ENCODE data around the gene DCHS2. TPM values are rescaled to one million over a fixed set of nuclear protein-coding genes. Genes with fewer than 3 reads are reported as not detected.

The DCHS2 gene
- 10 to 100 TPM in 5 of 8 experiments, under 1 TPM in 3; 0.31 to 43.4 (median 12.9) TPM for total RNA-seq

- 0 to 19% (median 0%) methylated on average over 1 to 9 of the region's 53 CpGs; no CpG with 5 or more reads in 2 of the 10 experiments for WGBS, 10 experiments
- Histone ChIP-seq H3K27ac (peak within 1 kb of the TSS; percentile 66 to 83), H3K4me3 (peak within 1 kb of the TSS; percentile 38 to 49 (median 40)), H3K4me1 (replicated peaks in 1 of 2) (peaks cover 16 to 25% of the 10 kb centered on the region in 2 donors)
- ATAC-seq (replicated peaks in 6 of 8): peak; percentile 76 to 93 (median 91)
- in situ Hi-C loops (cut with MboI; ENCODE audit: low pct_unique_long_range_greater_than_20kb in 2 of 9, low sequenced_read_pairs in 9 of 9, unreplicated experiment in 9 of 9): no loop called here
Observed at GRCh38 chr4:154491341-154492271, at the start of gene DCHS2. Gene DCHS2 (minus strand): TSS chr4:154491799. CDS start chr4:154491355, 444 bp downstream.

GRCh38 chr4:154534296-154534695 lies 42.7 kb upstream of the DCHS2 start:
- H3K4me1 ChIP-seq (replicated peaks in 1 of 2): peaks cover 6 to 7% of the 10 kb centered on the region in 2 donors
- 43 to 100% (median 80%) methylated on average over 1 of the region's 1 CpG; no CpG with 5 or more reads in 4 of the 10 experiments for WGBS, 10 experiments
- H3K27ac ChIP-seq: no peak overlapping the region
- H3K4me3 ChIP-seq: no peak overlapping the region
- in situ Hi-C loops (cut with MboI; ENCODE audit: low pct_unique_long_range_greater_than_20kb in 2 of 9, low sequenced_read_pairs in 9 of 9, unreplicated experiment in 9 of 9): no loop called here
- ATAC-seq (replicated peaks in 6 of 8): peak in 1 of 8 experiments; percentile 55

- Histone ChIP-seq H3K4me1 (replicated peaks in 1 of 2) (peaks cover 6 to 7% of the 10 kb centered on the region in 2 donors), H3K4me3 (no peak overlapping the region), H3K27ac (no peak overlapping the region)
- in situ Hi-C loops (cut with MboI; ENCODE audit: low pct_unique_long_range_greater_than_20kb in 2 of 9, low sequenced_read_pairs in 9 of 9, unreplicated experiment in 9 of 9): no loop called here
- WGBS, 10 experiments: 72 to 100% (median 83%) methylated on average over 1 to 4 of the region's 4 CpGs; no CpG with 5 or more reads in 4 of the 10 experiments
- ATAC-seq (replicated peaks in 6 of 8): peak in 5 of 8 experiments; percentile 12 to 84 (median 67)
Observed at GRCh38 chr4:154529728-154530519, 38.3 kb upstream of the DCHS2 start.

- WGBS, 10 experiments: 18 to 100% (median 75%) methylated on average over 1 to 2 of the region's 2 CpGs
- in situ Hi-C loops (cut with MboI; ENCODE audit: low pct_unique_long_range_greater_than_20kb in 2 of 9, low sequenced_read_pairs in 9 of 9, unreplicated experiment in 9 of 9): no loop called here
- ATAC-seq (replicated peaks in 6 of 8): peak in 2 of 8 experiments; percentile 23 to 33
- H3K4me3 ChIP-seq: no peak overlapping the region
- H3K4me1 ChIP-seq (replicated peaks in 1 of 2): peaks cover 0 to 7% of the 10 kb centered on the region in 2 donors
- H3K27ac ChIP-seq: no peak overlapping the region
Observed at GRCh38 chr4:154528869-154529268, 37.3 kb upstream of the DCHS2 start.

GRCh38 chr4:154527308-154527707 lies 35.7 kb upstream of the DCHS2 start:
- in situ Hi-C loops (cut with MboI; ENCODE audit: low pct_unique_long_range_greater_than_20kb in 2 of 9, low sequenced_read_pairs in 9 of 9, unreplicated experiment in 9 of 9): no loop called here
- ATAC-seq (replicated peaks in 6 of 8): no peak
- Histone ChIP-seq H3K4me3 (no peak overlapping the region), H3K27ac (no peak overlapping the region), H3K4me1 (replicated peaks in 1 of 2) (peaks cover 0 to 7% of the 10 kb centered on the region in 2 donors)
- WGBS, 10 experiments: 80 to 100% (median 100%) methylated on average over 1 to 4 of the region's 4 CpGs; no CpG with 5 or more reads in 3 of the 10 experiments

- in situ Hi-C loops (cut with MboI; ENCODE audit: low pct_unique_long_range_greater_than_20kb in 2 of 9, low sequenced_read_pairs in 9 of 9, unreplicated experiment in 9 of 9): no loop called here
- WGBS, 10 experiments: 0 to 100% (median 79%) methylated on average over 1 to 2 of the region's 2 CpGs; no CpG with 5 or more reads in 2 of the 10 experiments
- Histone ChIP-seq H3K4me3 (no peak overlapping the region), H3K27ac (no peak overlapping the region), H3K4me1 (replicated peaks in 1 of 2) (peaks cover 2 to 7% of the 10 kb centered on the region in 2 donors)
- no peak for ATAC-seq (replicated peaks in 6 of 8)
Observed at GRCh38 chr4:154526151-154526550, 34.6 kb upstream of the DCHS2 start.

GRCh38 chr4:154521607-154522006 lies 30.0 kb upstream of the DCHS2 start:
- Histone ChIP-seq H3K27ac (no peak overlapping the region), H3K4me1 (replicated peaks in 1 of 2) (peaks cover 4 to 11% of the 10 kb centered on the region in 2 donors), H3K4me3 (no peak overlapping the region)
- no peak for ATAC-seq (replicated peaks in 6 of 8)
- in situ Hi-C loops (cut with MboI; ENCODE audit: low pct_unique_long_range_greater_than_20kb in 2 of 9, low sequenced_read_pairs in 9 of 9, unreplicated experiment in 9 of 9): loop anchor here in 4 of 9 experiments (25.0 kb wide), 2 partner anchors 184 to 734 kb away; partner anchors contain the start of gene SFRP2 (in 2 of the 4)

- ATAC-seq (replicated peaks in 6 of 8): no peak
- WGBS, 10 experiments: 29 to 100% (median 93%) methylated on average over 1 to 4 of the region's 4 CpGs; no CpG with 5 or more reads in 3 of the 10 experiments
- H3K27ac ChIP-seq: no peak overlapping the region
- H3K4me1 ChIP-seq (replicated peaks in 1 of 2): peaks cover 16 to 22% of the 10 kb centered on the region in 2 donors
- no peak overlapping the region for H3K4me3 ChIP-seq
- in situ Hi-C loops (cut with MboI; ENCODE audit: low pct_unique_long_range_greater_than_20kb in 2 of 9, low sequenced_read_pairs in 9 of 9, unreplicated experiment in 9 of 9): loop anchor here in 4 of 9 experiments (25.0 kb wide), 2 partner anchors 182 to 732 kb away; partner anchors contain the start of gene SFRP2 (in 2 of the 4)
Observed at GRCh38 chr4:154519214-154519613, 27.6 kb upstream of the DCHS2 start.

GRCh38 chr4:154517591-154517990 lies 26.0 kb upstream of the DCHS2 start:
- Histone ChIP-seq H3K4me3 (no peak overlapping the region), H3K27ac (no peak overlapping the region), H3K4me1 (replicated peaks in 1 of 2) (peaks cover 28 to 34% of the 10 kb centered on the region in 2 donors)
- no peak for ATAC-seq (replicated peaks in 6 of 8)
- in situ Hi-C loops (cut with MboI; ENCODE audit: low pct_unique_long_range_greater_than_20kb in 2 of 9, low sequenced_read_pairs in 9 of 9, unreplicated experiment in 9 of 9): loop anchor here in 4 of 9 experiments (25.0 kb wide), 2 partner anchors 180 to 730 kb away; partner anchors contain the start of gene SFRP2 (in 2 of the 4)
- WGBS, 10 experiments: 43 to 100% (median 100%) methylated on average over 1 to 4 of the region's 4 CpGs; no CpG with 5 or more reads in 5 of the 10 experiments

- ATAC-seq (replicated peaks in 6 of 8): peak in 6 of 8 experiments; percentile 12 to 56 (median 26)
- in situ Hi-C loops (cut with MboI; ENCODE audit: low pct_unique_long_range_greater_than_20kb in 2 of 9, low sequenced_read_pairs in 9 of 9, unreplicated experiment in 9 of 9): loop anchor here in 4 of 9 experiments (25.0 kb wide), 2 partner anchors 179 to 729 kb away; partner anchors contain the start of gene SFRP2 (in 2 of the 4)
- WGBS, 10 experiments: 0 to 67% (median 5%) methylated on average over 1 of the region's 1 CpG; no CpG with 5 or more reads in 2 of the 10 experiments
- Histone ChIP-seq H3K4me1 (replicated peaks in 1 of 2) (peaks cover 36 to 41% of the 10 kb centered on the region in 2 donors), H3K27ac (peak overlapping the region; percentile 30 to 65), H3K4me3 (no peak overlapping the region)
Observed at GRCh38 chr4:154516318-154517029, 24.9 kb upstream of the DCHS2 start.

- 0 to 67% (median 20%) methylated on average over 1 to 4 of the region's 4 CpGs; no CpG with 5 or more reads in 5 of the 10 experiments for WGBS, 10 experiments
- in situ Hi-C loops (cut with MboI; ENCODE audit: low pct_unique_long_range_greater_than_20kb in 2 of 9, low sequenced_read_pairs in 9 of 9, unreplicated experiment in 9 of 9): loop anchor here in 4 of 9 experiments (25.0 kb wide), 2 partner anchors 175 to 725 kb away; partner anchors contain the start of gene SFRP2 (in 2 of the 4)
- peak in 5 of 8 experiments; percentile 92 to 96 (median 95) for ATAC-seq (replicated peaks in 6 of 8)
- Histone ChIP-seq H3K4me1 (replicated peaks in 1 of 2) (peaks cover 43 to 44% of the 10 kb centered on the region in 2 donors), H3K27ac (peak overlapping the region; percentile 63 to 83), H3K4me3 (no peak overlapping the region)
Observed at GRCh38 chr4:154511981-154512380, 20.4 kb upstream of the DCHS2 start.

Data from motor neuron (in vitro differentiated cells).